Neural cell (in vitro differentiated cells): ENCODE results near the gene RAVER2. TPM values are rescaled to one million over a fixed set of nuclear protein-coding genes. Genes with fewer than 3 reads are reported as not detected.

Experiments used
- H2AFZ ChIP-seq: fragments of 200-600, 300-800 bp; sonication (generic), shearing (Covaris generic); 2 replicates; pipeline ENCODE4 v1.6.0; 2014; ENCODE audit warnings: low read depth, mild to moderate bottlenecking, antibody characterized with exemption, low read length, moderate library complexity
- H3F3A ChIP-seq: fragments of 200-600 bp; shearing (Covaris generic); 2 replicates; pipeline ENCODE4 v1.6.1; 2016; ENCODE audit warnings: mild to moderate bottlenecking, moderate library complexity, mixed read lengths, antibody characterized with exemption, low read length; ENCODE audit not compliant: insufficient read depth, poor library complexity, severe bottlenecking
- H3K27ac ChIP-seq: fragments of 200-600, 300-800 bp; sonication (generic), shearing (Covaris generic); 2 replicates; pipeline ENCODE4 v1.5.1; 2014; ENCODE audit warnings: mild to moderate bottlenecking, low read length, moderate library complexity
- H3K27me3 ChIP-seq: fragments of 300-800, 200-600 bp; sonication (generic), shearing (Covaris generic); 2 replicates; pipeline ENCODE4 v1.6.0; 2014; ENCODE audit warnings: mild to moderate bottlenecking, low read depth, low read length, moderate library complexity; ENCODE audit not compliant: insufficient read depth
- H3K36me3 ChIP-seq: fragments of 300-800, 200-600 bp; sonication (generic), shearing (Covaris generic); 2 replicates; pipeline ENCODE4 v1.5.1; 2014; ENCODE audit warnings: mild to moderate bottlenecking, antibody characterized with exemption, low read length, moderate library complexity; ENCODE audit not compliant: insufficient read depth
- H3K4me2 ChIP-seq: fragments of 300-800, 200-600 bp; sonication (generic), shearing (Covaris generic); 2 replicates; pipeline ENCODE4 v1.6.0; 2014; ENCODE audit warnings: mild to moderate bottlenecking, low read length
- H3K4me3 ChIP-seq: fragments of 300-800, 200-600 bp; sonication (generic), shearing (Covaris generic); 2 replicates; pipeline ENCODE4 v1.5.1; 2014; ENCODE audit warnings: mild to moderate bottlenecking, low read length, moderate library complexity
- H3K79me2 ChIP-seq: fragments of 200-600 bp; shearing (Covaris generic); replicated peaks from 2 replicates; pipeline ENCODE4 v1.6.0; 2014; ENCODE audit warnings: mild to moderate bottlenecking, low read length, moderate library complexity; ENCODE audit not compliant: insufficient read depth
- H3K9ac ChIP-seq: fragments of 300-800, 200-600 bp; sonication (generic), shearing (Covaris generic); 2 replicates; pipeline ENCODE4 v1.6.1; 2016; ENCODE audit warnings: mild to moderate bottlenecking, low read length, mixed read lengths
- H3K9me2 ChIP-seq: fragments of 200-600 bp; shearing (Covaris generic); 2 replicates; pipeline ENCODE4 v1.6.1; 2016; ENCODE audit warnings: mild to moderate bottlenecking, low read length, mixed read lengths; ENCODE audit not compliant: insufficient read depth
- H3K9me3 ChIP-seq: fragments of 200-600, 300-800 bp; sonication (generic), shearing (Covaris generic); 2 replicates; pipeline ENCODE4 v1.6.1; 2016; ENCODE audit warnings: mild to moderate bottlenecking, mixed run types, low read length, moderate library complexity, mixed read lengths
- H4K20me1 ChIP-seq: fragments of 200-600 bp; shearing (Covaris generic); 2 replicates; pipeline ENCODE4 v1.6.1; 2016; ENCODE audit warnings: mild to moderate bottlenecking, mixed run types; ENCODE audit not compliant: insufficient read depth
- EP300 ChIP-seq: fragments of 450-650 bp; conservative IDR thresholded peaks from 2 replicates; pipeline ENCODE4 v1.6.1; 2014; ENCODE audit warnings: antibody characterized with exemption, mild to moderate bottlenecking, moderate library complexity; ENCODE audit not compliant: poor library complexity, severe bottlenecking
- EZH2 ChIP-seq: fragments of 200-600, 300-800 bp; shearing (Covaris generic), sonication (generic); IDR thresholded peaks from 2 replicates; pipeline ENCODE4 v1.6.1; 2014; ENCODE audit warnings: antibody characterized with exemption, low read length, borderline replicate concordance, mild to moderate bottlenecking; ENCODE audit not compliant: insufficient read depth, poor library complexity, severe bottlenecking
- POLR2AphosphoS5 ChIP-seq: IDR thresholded peaks from 2 replicates; pipeline ENCODE4 v1.6.1; 2012
- RAD21 ChIP-seq: fragments of 450-650 bp; conservative IDR thresholded peaks from 2 replicates; pipeline ENCODE4 v1.6.1; 2014; ENCODE audit warnings: antibody characterized with exemption, mild to moderate bottlenecking, moderate library complexity
- SMC3 ChIP-seq: fragments of 450-650 bp; conservative IDR thresholded peaks from 2 replicates; pipeline ENCODE4 v1.6.1; 2014; ENCODE audit warnings: antibody characterized with exemption, mild to moderate bottlenecking, moderate library complexity; ENCODE audit not compliant: poor library complexity
- TAF1 ChIP-seq: IDR thresholded peaks from 2 replicates; pipeline ENCODE4 v1.6.1; 2012; ENCODE audit warnings: low read depth
- polyA plus RNA-seq: library from polyadenylated mRNA; depleted of rRNA; stranded (reverse); fragments of >200 nt; gene quantifications from 2 replicates; pipeline ENCODE4 v1.2.3, GENCODE V29; 2014
- TF ChIP-seq, protein P1 (sequence below): IDR thresholded peaks from 2 replicates; pipeline ENCODE4 v1.6.1; 2012; ENCODE audit warnings: borderline replicate concordance
- TF ChIP-seq, protein P2 (sequence below): fragments of 450-650 bp; IDR thresholded peaks from 2 replicates; pipeline ENCODE4 v1.5.1; 2014; ENCODE audit warnings: antibody characterized with exemption, mild to moderate bottlenecking, moderate library complexity; ENCODE audit not compliant: poor library complexity, severe bottlenecking

RAVER2 gene
- polyA plus RNA-seq, 1 donor from 2014 or later: 8.1 TPM

DNA sequence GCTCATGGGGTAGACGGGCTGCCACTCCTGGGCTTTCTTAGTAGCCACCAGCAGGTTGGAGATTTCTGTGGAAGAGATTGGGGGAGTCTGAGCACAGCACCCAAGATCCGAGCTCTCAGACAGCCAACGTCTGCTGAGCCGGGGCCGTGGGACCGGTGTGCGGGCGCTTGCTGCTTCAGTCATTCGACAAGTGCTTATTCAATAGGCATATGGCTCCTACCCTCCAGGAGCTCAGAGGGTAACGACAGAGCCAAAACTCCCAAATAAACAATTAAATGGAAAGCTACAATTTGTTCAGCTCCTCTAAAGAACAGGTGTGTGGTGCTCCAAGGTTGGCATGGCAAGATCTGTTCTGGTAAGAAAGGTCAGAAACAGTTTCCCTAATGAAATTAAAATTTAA is 106.0 kb downstream of the RAVER2 start:
- H3K9me2 ChIP-seq: no peaks in the 10 kb centered on the region

DNA sequence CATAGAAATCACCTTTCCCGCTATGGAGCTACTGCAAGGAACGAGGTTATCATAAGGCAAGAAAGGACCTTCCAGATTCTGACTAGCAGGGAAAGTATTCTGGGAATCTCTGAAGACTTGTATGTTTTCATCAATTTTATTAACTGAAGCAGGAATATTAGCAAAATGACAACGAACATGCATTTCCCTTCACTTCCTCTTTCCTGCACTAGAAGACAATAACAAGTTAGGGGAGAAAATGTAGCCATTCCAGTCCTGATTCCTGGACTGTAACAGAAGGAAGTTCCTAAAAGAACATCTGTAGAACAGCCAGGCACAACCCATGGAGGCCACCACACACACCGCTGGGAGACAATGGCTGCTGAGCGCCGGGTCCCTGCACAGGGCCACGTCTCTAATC is 106.8 kb downstream of the RAVER2 start:
- H3K79me2 ChIP-seq: no peaks in the 10 kb centered on the region
- no peak overlapping the region for H3K4me2 ChIP-seq
- no peak overlapping the region for H3K27ac ChIP-seq
- no peaks in the 10 kb centered on the region for H3K9me2 ChIP-seq
- no peaks in the 10 kb centered on the region for H3K9me3 ChIP-seq
- no peaks in the 10 kb centered on the region for H4K20me1 ChIP-seq
- no peak overlapping the region for H2AFZ ChIP-seq
- no peak overlapping the region for H3K4me3 ChIP-seq
- H3K27me3 ChIP-seq: no peaks in the 10 kb centered on the region
- TF ChIP-seq RAD21 (no peak), TAF1 (no peak), EZH2 (no peak)
- TF ChIP-seq, protein P1, sequence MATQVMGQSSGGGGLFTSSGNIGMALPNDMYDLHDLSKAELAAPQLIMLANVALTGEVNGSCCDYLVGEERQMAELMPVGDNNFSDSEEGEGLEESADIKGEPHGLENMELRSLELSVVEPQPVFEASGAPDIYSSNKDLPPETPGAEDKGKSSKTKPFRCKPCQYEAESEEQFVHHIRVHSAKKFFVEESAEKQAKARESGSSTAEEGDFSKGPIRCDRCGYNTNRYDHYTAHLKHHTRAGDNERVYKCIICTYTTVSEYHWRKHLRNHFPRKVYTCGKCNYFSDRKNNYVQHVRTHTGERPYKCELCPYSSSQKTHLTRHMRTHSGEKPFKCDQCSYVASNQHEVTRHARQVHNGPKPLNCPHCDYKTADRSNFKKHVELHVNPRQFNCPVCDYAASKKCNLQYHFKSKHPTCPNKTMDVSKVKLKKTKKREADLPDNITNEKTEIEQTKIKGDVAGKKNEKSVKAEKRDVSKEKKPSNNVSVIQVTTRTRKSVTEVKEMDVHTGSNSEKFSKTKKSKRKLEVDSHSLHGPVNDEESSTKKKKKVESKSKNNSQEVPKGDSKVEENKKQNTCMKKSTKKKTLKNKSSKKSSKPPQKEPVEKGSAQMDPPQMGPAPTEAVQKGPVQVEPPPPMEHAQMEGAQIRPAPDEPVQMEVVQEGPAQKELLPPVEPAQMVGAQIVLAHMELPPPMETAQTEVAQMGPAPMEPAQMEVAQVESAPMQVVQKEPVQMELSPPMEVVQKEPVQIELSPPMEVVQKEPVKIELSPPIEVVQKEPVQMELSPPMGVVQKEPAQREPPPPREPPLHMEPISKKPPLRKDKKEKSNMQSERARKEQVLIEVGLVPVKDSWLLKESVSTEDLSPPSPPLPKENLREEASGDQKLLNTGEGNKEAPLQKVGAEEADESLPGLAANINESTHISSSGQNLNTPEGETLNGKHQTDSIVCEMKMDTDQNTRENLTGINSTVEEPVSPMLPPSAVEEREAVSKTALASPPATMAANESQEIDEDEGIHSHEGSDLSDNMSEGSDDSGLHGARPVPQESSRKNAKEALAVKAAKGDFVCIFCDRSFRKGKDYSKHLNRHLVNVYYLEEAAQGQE: no peak
- TF ChIP-seq, protein P2, sequence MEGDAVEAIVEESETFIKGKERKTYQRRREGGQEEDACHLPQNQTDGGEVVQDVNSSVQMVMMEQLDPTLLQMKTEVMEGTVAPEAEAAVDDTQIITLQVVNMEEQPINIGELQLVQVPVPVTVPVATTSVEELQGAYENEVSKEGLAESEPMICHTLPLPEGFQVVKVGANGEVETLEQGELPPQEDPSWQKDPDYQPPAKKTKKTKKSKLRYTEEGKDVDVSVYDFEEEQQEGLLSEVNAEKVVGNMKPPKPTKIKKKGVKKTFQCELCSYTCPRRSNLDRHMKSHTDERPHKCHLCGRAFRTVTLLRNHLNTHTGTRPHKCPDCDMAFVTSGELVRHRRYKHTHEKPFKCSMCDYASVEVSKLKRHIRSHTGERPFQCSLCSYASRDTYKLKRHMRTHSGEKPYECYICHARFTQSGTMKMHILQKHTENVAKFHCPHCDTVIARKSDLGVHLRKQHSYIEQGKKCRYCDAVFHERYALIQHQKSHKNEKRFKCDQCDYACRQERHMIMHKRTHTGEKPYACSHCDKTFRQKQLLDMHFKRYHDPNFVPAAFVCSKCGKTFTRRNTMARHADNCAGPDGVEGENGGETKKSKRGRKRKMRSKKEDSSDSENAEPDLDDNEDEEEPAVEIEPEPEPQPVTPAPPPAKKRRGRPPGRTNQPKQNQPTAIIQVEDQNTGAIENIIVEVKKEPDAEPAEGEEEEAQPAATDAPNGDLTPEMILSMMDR: no peak
- H3K36me3 ChIP-seq: peaks cover 5% of the 10 kb centered on the region
- H3F3A ChIP-seq: no peaks in the 10 kb centered on the region
- H3K9ac ChIP-seq: no peak overlapping the region

More for the DNA sequence above, 106.0 kb downstream of the RAVER2 start:
- H3K9ac ChIP-seq: no peak overlapping the region
- H3K9me3 ChIP-seq: no peaks in the 10 kb centered on the region
- no peaks in the 10 kb centered on the region for H3F3A ChIP-seq
- H3K4me3 ChIP-seq: no peak overlapping the region
- no peaks in the 10 kb centered on the region for H3K27me3 ChIP-seq
- peaks cover 5% of the 10 kb centered on the region for H3K36me3 ChIP-seq
- H3K27ac ChIP-seq: no peak overlapping the region
- H4K20me1 ChIP-seq: no peaks in the 10 kb centered on the region
- TF ChIP-seq RAD21: no peak
- TF ChIP-seq TAF1: no peak
- no peak for TF ChIP-seq EZH2
- no peak for TF ChIP-seq POLR2AphosphoS5
- no peak for TF ChIP-seq EP300
- TF ChIP-seq, protein P2: no peak
- TF ChIP-seq, protein P1: no peak
- TF ChIP-seq SMC3: no peak
- no peak overlapping the region for H2AFZ ChIP-seq
- no peaks in the 10 kb centered on the region for H3K79me2 ChIP-seq
- no peak overlapping the region for H3K4me2 ChIP-seq
